SK-N-SH (cell line): ENCODE results near the gene CKM. TPM values are rescaled to one million over a fixed set of nuclear protein-coding genes. Genes with fewer than 3 reads are reported as not detected.

Experiments
- CTCF ChIA-PET: fragments of 300-600, 350-600 bp; formaldehyde crosslinking; extraction: SDS; loops from one replicate; lab custom pipeline; 2021; lab: Yijun Ruan, JAX
- POLR2A ChIA-PET: fragments of 350-600 bp; sonication (Branson Sonifier 250); formaldehyde crosslinking; extraction: SDS; loops from one replicate; lab custom pipeline; 2020; ENCODE audit warnings: antibody characterized with exemption, inconsistent platforms; lab: Yijun Ruan, JAX
- DNase-seq: peaks from one replicate; pipeline ENCODE4 v3.0.0; 2012
- H2AFZ ChIP-seq: fragments of 200-600 bp; sonication (generic); 2 replicates; pipeline ENCODE4 v1.8.1; 2016; ENCODE audit warnings: antibody characterized with exemption, mild to moderate bottlenecking, low read depth
- H3F3A ChIP-seq: fragments of 200-600 bp; sonication (generic); replicated peaks from 2 replicates; pipeline ENCODE3; 2016; ENCODE audit warnings: antibody characterized with exemption, mild to moderate bottlenecking; ENCODE audit not compliant: insufficient read depth
- H3K27ac ChIP-seq, 2 experiments: fragments of 200-500 bp in 1 of 2; fragments of 200-600 bp in 1 of 2; sonication (Bioruptor generic) in 1 of 2; sonication (generic), shearing (Covaris generic) in 1 of 2; 2 replicates each; pipeline versions ENCODE4 v1.5.1 to v1.6.1; 2014 to 2016; ENCODE audit warnings: low read depth in 2 of 2, inconsistent platforms in 1 of 2, low read length in 1 of 2, mild to moderate bottlenecking in 1 of 2, mixed read lengths in 1 of 2
- H3K27me3 ChIP-seq: fragments of 200-600 bp; sonication (generic), shearing (Covaris generic); 2 replicates; pipeline ENCODE4 v1.6.1; 2016; ENCODE audit warnings: mixed run types; ENCODE audit not compliant: insufficient read depth
- H3K36me3 ChIP-seq, 2 experiments: fragments of 200-500 bp in 1 of 2; fragments of 200-600 bp in 1 of 2; sonication (Bioruptor generic) in 1 of 2; sonication (generic) in 1 of 2; replicated peaks in 1 of 2; 2 replicates each; pipeline versions ENCODE3 to v1.5.1; 2014 to 2016; ENCODE audit warnings: low read length in 1 of 2, mild to moderate bottlenecking in 1 of 2; ENCODE audit not compliant: insufficient read depth in 2 of 2, control insufficient read depth in 1 of 2
- H3K4me1 ChIP-seq, 2 experiments: fragments of 200-500 bp in 1 of 2; fragments of 200-600 bp in 1 of 2; sonication (Bioruptor generic) in 1 of 2; sonication (generic), shearing (Covaris generic) in 1 of 2; 2 replicates each; pipeline versions ENCODE4 v1.5.1 to v1.6.1; 2014 to 2016; ENCODE audit warnings: low read depth in 1 of 2, low read length in 1 of 2, mixed run types in 1 of 2; ENCODE audit not compliant: insufficient read depth in 2 of 2, control insufficient read depth in 1 of 2
- H3K4me2 ChIP-seq: fragments of 200-600 bp; sonication (generic), shearing (Covaris generic); 2 replicates; pipeline ENCODE4 v1.6.1; 2017; ENCODE audit warnings: mixed run types
- H3K4me3 ChIP-seq, 2 experiments: fragments of 200-500 bp in 1 of 2; fragments of 200-600 bp in 1 of 2; sonication (Bioruptor generic) in 1 of 2; sonication (generic), shearing (Covaris generic) in 1 of 2; 2 replicates each; pipeline versions ENCODE4 v1.5.1 to v1.8.1; 2014 to 2016; ENCODE audit warnings: low read depth in 2 of 2, inconsistent platforms in 1 of 2, low read length in 1 of 2, mild to moderate bottlenecking in 1 of 2, mixed read lengths in 1 of 2, moderate library complexity in 1 of 2
- H3K79me2 ChIP-seq: fragments of 200-600 bp; sonication (generic); 2 replicates; pipeline ENCODE4 v1.8.1; 2017; ENCODE audit warnings: mild to moderate bottlenecking; ENCODE audit not compliant: insufficient read depth
- H3K9ac ChIP-seq: fragments of 200-600 bp; sonication (generic); 2 replicates; pipeline ENCODE4 v1.6.1; 2017; ENCODE audit warnings: mixed run types
- H3K9me2 ChIP-seq: fragments of 200-600 bp; sonication (generic); 2 replicates; pipeline ENCODE4 v1.6.1; 2017; ENCODE audit warnings: mixed run types
- H3K9me3 ChIP-seq: fragments of 200-600 bp; sonication (generic); 2 replicates; pipeline ENCODE4 v1.6.1; 2017; ENCODE audit warnings: mixed run types, mild to moderate bottlenecking, moderate library complexity
- H4K20me1 ChIP-seq: fragments of 200-600 bp; sonication (generic); 2 replicates; pipeline ENCODE4 v1.6.1; 2017; ENCODE audit warnings: mild to moderate bottlenecking, mixed run types; ENCODE audit not compliant: insufficient read depth
- EP300 ChIP-seq, 2 experiments: IDR thresholded peaks; 2 replicates each; pipeline versions ENCODE4 v1.4.0 to v1.6.1; 2012; ENCODE audit warnings: borderline replicate concordance in 1 of 2, low read depth in 1 of 2, low read length in 1 of 2
- EZH2phosphoT487 ChIP-seq: fragments of 200-600 bp; sonication (generic); IDR thresholded peaks from 2 replicates; pipeline ENCODE4 v1.6.1; 2017; ENCODE audit warnings: low read depth, mixed run types, mild to moderate bottlenecking, antibody characterized with exemption, moderate library complexity, borderline replicate concordance
- FOSL2 ChIP-seq: IDR thresholded peaks from 2 replicates; pipeline ENCODE4 v1.4.0; 2012; ENCODE audit warnings: low read depth, mild to moderate bottlenecking, moderate library complexity, borderline replicate concordance
- GABPA ChIP-seq: IDR thresholded peaks from 2 replicates; pipeline ENCODE4 v1.4.0; 2012; ENCODE audit warnings: low read depth, mild to moderate bottlenecking
- GATA2 ChIP-seq: sonication (generic); formaldehyde crosslinking; IDR thresholded peaks from 2 replicates; pipeline ENCODE4 v1.5.0; 2020; ENCODE audit warnings: mild to moderate bottlenecking, missing genetic modification reagents
- JUND ChIP-seq: IDR thresholded peaks from 2 replicates; pipeline ENCODE4 v1.4.0; 2012
- MXI1 ChIP-seq: IDR thresholded peaks from 2 replicates; pipeline ENCODE4 v1.6.1; 2012; ENCODE audit warnings: mild to moderate bottlenecking, low read depth, low read length, improper control_type of control experiment
- RCOR1 ChIP-seq: fragments of 150-350 bp; IDR thresholded peaks from 2 replicates; pipeline ENCODE4 v1.6.1; 2017; ENCODE audit warnings: antibody characterized with exemption, low read length
- RFX5 ChIP-seq: IDR thresholded peaks from 2 replicates; pipeline ENCODE4 v1.6.1; 2012; ENCODE audit warnings: mild to moderate bottlenecking, improper control_type of control experiment, low read length
- SIN3A ChIP-seq: IDR thresholded peaks from 2 replicates; pipeline ENCODE4 v1.6.1; 2012; ENCODE audit warnings: low read depth, mild to moderate bottlenecking, low read length, moderate library complexity, borderline replicate concordance
- SMC3 ChIP-seq: IDR thresholded peaks from 2 replicates; pipeline ENCODE4 v1.6.1; 2012; ENCODE audit warnings: low read depth, low read length, improper control_type of control experiment
- WGBS: methylation state at CpG from one replicate; pipeline ENCODE4 v1.1.6; 2017; ENCODE audit warnings: low lambda C conversion rate; 5-methylcytosine and 5-hydroxymethylcytosine counted together
- polyA plus RNA-seq, 3 experiments: library from polyadenylated mRNA; depleted of rRNA; stranded (reverse); fragments of >200 nt; gene quantifications; 2 replicates each; pipeline ENCODE4 v1.2.3, GENCODE V29; 2012
- TF ChIP-seq, protein P1 (sequence below): IDR thresholded peaks from 2 replicates; pipeline ENCODE4 v1.4.0; 2012; ENCODE audit warnings: low read depth
- TF ChIP-seq, protein P2 (sequence below): IDR thresholded peaks from 2 replicates; pipeline ENCODE4 v1.4.0; 2012; ENCODE audit warnings: low read depth, borderline replicate concordance
- TF ChIP-seq, protein P3 (sequence below): IDR thresholded peaks from 2 replicates; pipeline ENCODE4 v1.4.0; 2012; ENCODE audit warnings: low read depth, borderline replicate concordance
- TF ChIP-seq, protein P4 (sequence below): IDR thresholded peaks from 2 replicates; pipeline ENCODE4; 2012

CKM gene
- polyA plus RNA-seq, 1 of the 3 experiments (the other 2 are of a cell fraction): 0.05 TPM

DNA sequence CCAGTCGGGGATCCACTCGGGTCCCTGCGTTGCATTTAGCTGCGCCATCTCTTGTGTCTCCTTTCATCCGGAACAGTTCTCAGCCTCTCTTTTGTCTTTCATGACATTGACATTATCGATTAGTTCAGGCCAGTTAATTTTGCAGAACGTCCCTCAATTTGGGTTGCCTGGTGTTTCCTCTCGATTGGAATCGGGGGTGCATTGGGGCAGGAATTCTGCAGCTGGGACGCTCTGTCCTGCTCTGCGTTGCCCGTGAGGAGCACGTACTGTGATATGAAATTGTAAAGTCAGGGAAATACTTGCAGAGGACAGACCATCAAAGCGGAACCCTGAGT, 49.2 kb downstream of the CKM start (continued):
- TF ChIP-seq JUND (no peak), GATA2 (no peak), RFX5 (no peak), SIN3A (no peak)
- TF ChIP-seq, protein P1, sequence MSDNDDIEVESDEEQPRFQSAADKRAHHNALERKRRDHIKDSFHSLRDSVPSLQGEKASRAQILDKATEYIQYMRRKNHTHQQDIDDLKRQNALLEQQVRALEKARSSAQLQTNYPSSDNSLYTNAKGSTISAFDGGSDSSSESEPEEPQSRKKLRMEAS: no peak

DNA sequence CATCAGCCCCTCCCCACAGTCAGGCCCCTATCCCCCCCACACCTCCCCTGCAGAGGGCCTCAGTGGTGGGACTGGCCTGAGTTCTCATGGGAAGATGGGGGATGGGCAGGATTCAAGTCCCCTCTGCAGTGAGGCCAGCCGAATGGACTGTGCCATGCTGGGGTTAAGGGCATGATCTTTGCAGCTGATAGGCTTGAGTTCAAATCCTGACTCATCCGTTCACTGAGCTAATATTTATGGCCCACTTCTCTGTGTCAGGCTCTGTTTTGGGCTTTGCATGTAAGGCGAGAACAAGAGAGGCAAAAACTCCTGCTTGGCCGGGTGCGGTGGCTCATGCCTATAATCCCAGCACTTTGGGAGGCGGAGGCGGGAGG, 51.0 kb downstream of the CKM start:
- H3F3A ChIP-seq: no peaks in the 10 kb centered on the region
- CTCF ChIA-PET: no interaction called here
- no peak overlapping the region for H3K27ac ChIP-seq
- 73% methylated on average over 7 of the region's 7 CpGs for WGBS
- no peaks in the 10 kb centered on the region for H4K20me1 ChIP-seq
- H3K9ac ChIP-seq: no peak overlapping the region
- no peak overlapping the region for H2AFZ ChIP-seq
- no peak overlapping the region for H3K4me3 ChIP-seq
- POLR2A ChIA-PET: no interaction called here
- H3K27me3 ChIP-seq: no peaks in the 10 kb centered on the region
- DNase-seq: no peak
- TF ChIP-seq SMC3 (no peak), EZH2phosphoT487 (no peak), EP300 (IDR thresholded peaks at IDR 0.05; ENCODE audit: borderline replicate concordance in 1 of 2, low read depth in 1 of 2, low read length in 1 of 2) (no peak), MXI1 (no peak), FOSL2 (no peak), JUND (no peak), RCOR1 (no peak), GABPA (no peak)
- TF ChIP-seq, protein P1: no peak
- TF ChIP-seq, protein P2, sequence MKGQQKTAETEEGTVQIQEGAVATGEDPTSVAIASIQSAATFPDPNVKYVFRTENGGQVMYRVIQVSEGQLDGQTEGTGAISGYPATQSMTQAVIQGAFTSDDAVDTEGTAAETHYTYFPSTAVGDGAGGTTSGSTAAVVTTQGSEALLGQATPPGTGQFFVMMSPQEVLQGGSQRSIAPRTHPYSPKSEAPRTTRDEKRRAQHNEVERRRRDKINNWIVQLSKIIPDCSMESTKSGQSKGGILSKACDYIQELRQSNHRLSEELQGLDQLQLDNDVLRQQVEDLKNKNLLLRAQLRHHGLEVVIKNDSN: no peak
- TF ChIP-seq, protein P3, sequence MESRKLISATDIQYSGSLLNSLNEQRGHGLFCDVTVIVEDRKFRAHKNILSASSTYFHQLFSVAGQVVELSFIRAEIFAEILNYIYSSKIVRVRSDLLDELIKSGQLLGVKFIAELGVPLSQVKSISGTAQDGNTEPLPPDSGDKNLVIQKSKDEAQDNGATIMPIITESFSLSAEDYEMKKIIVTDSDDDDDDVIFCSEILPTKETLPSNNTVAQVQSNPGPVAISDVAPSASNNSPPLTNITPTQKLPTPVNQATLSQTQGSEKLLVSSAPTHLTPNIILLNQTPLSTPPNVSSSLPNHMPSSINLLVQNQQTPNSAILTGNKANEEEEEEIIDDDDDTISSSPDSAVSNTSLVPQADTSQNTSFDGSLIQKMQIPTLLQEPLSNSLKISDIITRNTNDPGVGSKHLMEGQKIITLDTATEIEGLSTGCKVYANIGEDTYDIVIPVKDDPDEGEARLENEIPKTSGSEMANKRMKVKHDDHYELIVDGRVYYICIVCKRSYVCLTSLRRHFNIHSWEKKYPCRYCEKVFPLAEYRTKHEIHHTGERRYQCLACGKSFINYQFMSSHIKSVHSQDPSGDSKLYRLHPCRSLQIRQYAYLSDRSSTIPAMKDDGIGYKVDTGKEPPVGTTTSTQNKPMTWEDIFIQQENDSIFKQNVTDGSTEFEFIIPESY: no peak
- TF ChIP-seq, protein P4, sequence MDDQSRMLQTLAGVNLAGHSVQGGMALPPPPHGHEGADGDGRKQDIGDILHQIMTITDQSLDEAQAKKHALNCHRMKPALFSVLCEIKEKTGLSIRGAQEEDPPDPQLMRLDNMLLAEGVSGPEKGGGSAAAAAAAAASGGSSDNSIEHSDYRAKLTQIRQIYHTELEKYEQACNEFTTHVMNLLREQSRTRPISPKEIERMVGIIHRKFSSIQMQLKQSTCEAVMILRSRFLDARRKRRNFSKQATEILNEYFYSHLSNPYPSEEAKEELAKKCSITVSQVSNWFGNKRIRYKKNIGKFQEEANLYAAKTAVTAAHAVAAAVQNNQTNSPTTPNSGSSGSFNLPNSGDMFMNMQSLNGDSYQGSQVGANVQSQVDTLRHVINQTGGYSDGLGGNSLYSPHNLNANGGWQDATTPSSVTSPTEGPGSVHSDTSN: no peak
- no peaks in the 10 kb centered on the region for H3K79me2 ChIP-seq
- peaks cover 13 to 19% of the 10 kb centered on the region in 2 experiments for H3K36me3 ChIP-seq
- peaks cover 0 to 16% of the 10 kb centered on the region in 2 experiments; a peak in 2 of 4 replicates for H3K4me1 ChIP-seq
- no peak overlapping the region for H3K4me2 ChIP-seq
- no peaks in the 10 kb centered on the region for H3K9me2 ChIP-seq
- no peaks in the 10 kb centered on the region for H3K9me3 ChIP-seq
